Small intestine (tissue), 7 donors: ENCODE data around the gene REG3A. TPM values are rescaled to one million over a fixed set of nuclear protein-coding genes. Genes with fewer than 3 reads are reported as not detected.

ENCODE experiments used
- DNase-seq, 2 donors: peaks; one replicate each; pipeline versions ENCODE4 v3.0.0 to v3.0.0-alpha.2; 2013
- FAIRE-seq: peaks from 2 replicates; lab custom pipeline; 2012; peaks lifted over from hg19 to GRCh38; lab: Jason Lieb, UNC
- H3K27ac ChIP-seq, 3 donors: one replicate each; pipeline ENCODE4 v1.5.1; 2013; ENCODE audit warnings: low read length in 2 of 3, mild to moderate bottlenecking in 2 of 3, control low read depth in 1 of 3, inconsistent platforms in 1 of 3, low read depth in 1 of 3, moderate library complexity in 1 of 3
- H3K27me3 ChIP-seq, 3 donors: one replicate each; pipeline ENCODE4 v1.6.1; 2013; ENCODE audit warnings: low read length in 3 of 3, inconsistent platforms in 1 of 3; ENCODE audit not compliant: control insufficient read depth in 3 of 3, insufficient read depth in 3 of 3
- H3K36me3 ChIP-seq, 3 donors: one replicate each; pipeline ENCODE4 v1.6.1; 2013; ENCODE audit warnings: low read length in 3 of 3, inconsistent platforms in 1 of 3, low read depth in 1 of 3, mild to moderate bottlenecking in 1 of 3, moderate library complexity in 1 of 3; ENCODE audit not compliant: control insufficient read depth in 3 of 3, insufficient read depth in 2 of 3
- H3K4me1 ChIP-seq, 3 donors: one replicate each; pipeline ENCODE4 v1.6.1; 2013; ENCODE audit warnings: low read length in 2 of 3, inconsistent platforms in 1 of 3, low read depth in 1 of 3, mild to moderate bottlenecking in 1 of 3, moderate library complexity in 1 of 3; ENCODE audit not compliant: control insufficient read depth in 3 of 3, insufficient read depth in 2 of 3
- H3K4me3 ChIP-seq, 3 donors: one replicate each; pipeline ENCODE4 v1.5.1; 2013; ENCODE audit warnings: low read length in 3 of 3, control low read depth in 1 of 3, inconsistent platforms in 1 of 3, low read depth in 1 of 3, mild to moderate bottlenecking in 1 of 3, moderate library complexity in 1 of 3
- H3K9me3 ChIP-seq, 2 donors: one replicate each; pipeline ENCODE4 v1.6.1; 2013; ENCODE audit warnings: low read depth in 1 of 2, low read length in 1 of 2; ENCODE audit not compliant: control insufficient read depth in 2 of 2, insufficient read depth in 1 of 2
- WGBS, 3 donors: extraction: QIAGEN DNeasy Blood & Tissue Kit; methylation state at CpG; one replicate each; pipeline ENCODE4 v1.1.7; 2013; 5-methylcytosine and 5-hydroxymethylcytosine counted together
- polyA plus RNA-seq, 4 donors: library from polyadenylated mRNA; stranded (reverse) in 3 of 4; unstranded in 1 of 4; fragments of 200-250 nt in 3 of 4; fragments of 120-200 nt in 1 of 4; gene quantifications; one replicate each; pipeline versions ENCODE4 v1.2.1 to v1.2.3, GENCODE V29; 2013
- donor health status: healthy with polysubstance abuse.
- donor health status: control.
- donor health status: control.
- donor health status: Bipolar disorder and iron deficiency.
- donor health status: healthy.

REG3A gene
- polyA plus RNA-seq, 4 donors: 1.5 to 11,127 (median 980) TPM

- DNase-seq (no peak), FAIRE-seq (no peak)
- Histone ChIP-seq H3K27ac (no peak overlapping the region), H3K4me1 (no peaks in the 10 kb centered on the region), H3K4me3 (no peak overlapping the region), H3K36me3 (no peaks in the 10 kb centered on the region), H3K27me3 (peaks cover 0 to 26% (median 0%) of the 10 kb centered on the region in 3 donors), H3K9me3 (no peaks in the 10 kb centered on the region)
- 38 to 65% (median 43%) methylated on average over 4 of the region's 4 CpGs for WGBS, 3 donors
These were observed 27.9 kb downstream of the REG3A start for GRCh38 chr2:79131687-79132086.

GRCh38 chr2:79129804-79130203 lies 29.7 kb downstream of the REG3A start:
- Histone ChIP-seq H3K9me3 (no peaks in the 10 kb centered on the region), H3K4me1 (no peaks in the 10 kb centered on the region), H3K4me3 (no peak overlapping the region), H3K36me3 (no peaks in the 10 kb centered on the region), H3K27ac (no peak overlapping the region), H3K27me3 (peaks cover 0 to 9% (median 0%) of the 10 kb centered on the region in 3 donors)
- DNase-seq (no peak), FAIRE-seq (no peak)

- no peak overlapping the region for H3K4me3 ChIP-seq
- peaks cover 0 to 8% (median 0%) of the 10 kb centered on the region in 3 donors for H3K27me3 ChIP-seq
- 79 to 95% (median 81%) methylated on average over 6 of the region's 6 CpGs for WGBS, 3 donors
- DNase-seq (no peak), FAIRE-seq (no peak)
- H3K9me3 ChIP-seq: no peaks in the 10 kb centered on the region
- no peaks in the 10 kb centered on the region for H3K4me1 ChIP-seq
- H3K36me3 ChIP-seq: no peaks in the 10 kb centered on the region
- no peak overlapping the region for H3K27ac ChIP-seq
These were observed 30.3 kb downstream of the REG3A start for GRCh38 chr2:79129260-79129659.

GRCh38 chr2:79128406-79128805 lies 31.1 kb downstream of the REG3A start:
- peaks cover 0 to 3% (median 0%) of the 10 kb centered on the region in 3 donors for H3K27me3 ChIP-seq
- H3K36me3 ChIP-seq: no peaks in the 10 kb centered on the region
- H3K27ac ChIP-seq: no peak overlapping the region
- H3K4me3 ChIP-seq: no peak overlapping the region
- FAIRE-seq (no peak), DNase-seq (no peak)
- no peaks in the 10 kb centered on the region for H3K4me1 ChIP-seq
- 92 to 96% (median 93%) methylated on average over 3 of the region's 3 CpGs for WGBS, 3 donors
- no peaks in the 10 kb centered on the region for H3K9me3 ChIP-seq

GRCh38 chr2:79125721-79125985 lies 33.9 kb downstream of the REG3A start:
- no peaks in the 10 kb centered on the region for H3K9me3 ChIP-seq
- no peaks in the 10 kb centered on the region for H3K4me1 ChIP-seq
- H3K27me3 ChIP-seq: peaks cover 0 to 2% (median 0%) of the 10 kb centered on the region in 3 donors
- no peaks in the 10 kb centered on the region for H3K36me3 ChIP-seq
- DNase-seq (no peak), FAIRE-seq (no peak)
- H3K27ac ChIP-seq: no peak overlapping the region
- no peak overlapping the region for H3K4me3 ChIP-seq
- 50 to 80% (median 66%) methylated on average over 3 of the region's 3 CpGs for WGBS, 3 donors

GRCh38 chr2:79124907-79125720 lies 34.4 kb downstream of the REG3A start:
- no peak for DNase-seq

GRCh38 chr2:79122676-79123075 lies 36.9 kb downstream of the REG3A start:
- no peak for FAIRE-seq
- Histone ChIP-seq H3K4me3 (peak overlapping the region in 1 of 3 donors; percentile 39), H3K4me1 (no peaks in the 10 kb centered on the region), H3K27me3 (peaks cover 0 to 2% (median 0%) of the 10 kb centered on the region in 3 donors), H3K36me3 (no peaks in the 10 kb centered on the region), H3K9me3 (no peaks in the 10 kb centered on the region), H3K27ac (peak overlapping the region in 1 of 3 donors; percentile 79)
- 18 to 63% (median 37%) methylated on average over 2 of the region's 2 CpGs for WGBS, 3 donors
- no peak for DNase-seq

More at GRCh38 chr2:79124907-79125720, 34.4 kb downstream of the REG3A start:
- WGBS, 3 donors: 15 to 51% (median 28%) methylated on average over 9 of the region's 9 CpGs
- Histone ChIP-seq H3K9me3 (no peaks in the 10 kb centered on the region), H3K36me3 (no peaks in the 10 kb centered on the region), H3K27ac (no peak overlapping the region), H3K27me3 (peaks cover 0 to 2% (median 0%) of the 10 kb centered on the region in 3 donors), H3K4me3 (no peak overlapping the region), H3K4me1 (no peaks in the 10 kb centered on the region)
- no peak for FAIRE-seq

- FAIRE-seq (no peak), DNase-seq (peak in 1 of 2 donors; percentile 87)
- H3K9me3 ChIP-seq: no peaks in the 10 kb centered on the region
- 9 to 52% (median 25%) methylated on average over 6 of the region's 6 CpGs for WGBS, 3 donors
- no peaks in the 10 kb centered on the region for H3K36me3 ChIP-seq
- H3K4me3 ChIP-seq: peak within 1 kb of the TSS in 1 of 3 donors; percentile 28
- H3K27ac ChIP-seq: peak within 1 kb of the TSS in 1 of 3 donors; percentile 71
- H3K4me1 ChIP-seq: peaks cover 0 to 2% (median 0%) of the 10 kb centered on the region in 3 donors
- peaks cover 0 to 2% (median 0%) of the 10 kb centered on the region in 3 donors for H3K27me3 ChIP-seq
These were observed 39.3 kb downstream of the REG3A start, which contains the start of gene REG1A for GRCh38 chr2:79120194-79120713. Gene REG1A (plus strand): TSS chr2:79120488. CDS start chr2:79120862, 374 bp downstream.
